AG09309 (cell line): ENCODE measurements around the gene CLEC10A.

Experiments used
- DNase-seq: peaks from one replicate; pipeline ENCODE4 v3.0.0-alpha.2; 2010; ENCODE audit warnings: low read depth
- H3K4me3 ChIP-seq: 2 replicates; pipeline ENCODE4 v1.5.1; 2011; ENCODE audit warnings: mild to moderate bottlenecking, low read depth, low read length, moderate library complexity; ENCODE audit not compliant: control insufficient read depth
- TF ChIP-seq, protein P1 (sequence below): IDR thresholded peaks from 2 replicates; pipeline ENCODE4 v1.5.1; 2011; ENCODE audit warnings: mild to moderate bottlenecking, low read depth, low read length, inconsistent platforms; ENCODE audit not compliant: insufficient read depth, control insufficient read depth; ENCODE audit errors: missing control alignments

CLEC10A gene

DNA sequence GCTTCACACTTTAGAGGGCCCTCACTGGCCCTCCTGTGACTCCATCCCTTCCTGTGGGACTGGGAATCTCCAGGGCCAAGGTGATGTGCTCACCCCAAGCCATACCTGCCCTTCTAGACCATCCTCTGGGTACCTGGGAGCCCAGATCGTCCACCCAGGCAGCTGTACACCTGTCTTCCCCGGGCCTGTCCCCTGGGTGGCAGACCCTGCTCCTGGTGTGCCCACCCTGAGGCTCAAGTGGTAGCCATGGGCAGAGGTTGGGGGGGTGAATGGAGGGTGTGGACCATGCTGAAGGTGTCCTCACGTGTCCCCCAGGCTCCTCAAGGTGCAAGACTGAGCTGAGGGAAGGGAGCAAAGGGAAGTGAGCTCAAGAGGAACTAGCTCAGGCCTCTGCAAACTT, 9.3 kb downstream of the CLEC10A start:
- no peak overlapping the region for H3K4me3 ChIP-seq
- TF ChIP-seq, protein P1, sequence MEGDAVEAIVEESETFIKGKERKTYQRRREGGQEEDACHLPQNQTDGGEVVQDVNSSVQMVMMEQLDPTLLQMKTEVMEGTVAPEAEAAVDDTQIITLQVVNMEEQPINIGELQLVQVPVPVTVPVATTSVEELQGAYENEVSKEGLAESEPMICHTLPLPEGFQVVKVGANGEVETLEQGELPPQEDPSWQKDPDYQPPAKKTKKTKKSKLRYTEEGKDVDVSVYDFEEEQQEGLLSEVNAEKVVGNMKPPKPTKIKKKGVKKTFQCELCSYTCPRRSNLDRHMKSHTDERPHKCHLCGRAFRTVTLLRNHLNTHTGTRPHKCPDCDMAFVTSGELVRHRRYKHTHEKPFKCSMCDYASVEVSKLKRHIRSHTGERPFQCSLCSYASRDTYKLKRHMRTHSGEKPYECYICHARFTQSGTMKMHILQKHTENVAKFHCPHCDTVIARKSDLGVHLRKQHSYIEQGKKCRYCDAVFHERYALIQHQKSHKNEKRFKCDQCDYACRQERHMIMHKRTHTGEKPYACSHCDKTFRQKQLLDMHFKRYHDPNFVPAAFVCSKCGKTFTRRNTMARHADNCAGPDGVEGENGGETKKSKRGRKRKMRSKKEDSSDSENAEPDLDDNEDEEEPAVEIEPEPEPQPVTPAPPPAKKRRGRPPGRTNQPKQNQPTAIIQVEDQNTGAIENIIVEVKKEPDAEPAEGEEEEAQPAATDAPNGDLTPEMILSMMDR, result no peak
- no peak for DNase-seq

DNA sequence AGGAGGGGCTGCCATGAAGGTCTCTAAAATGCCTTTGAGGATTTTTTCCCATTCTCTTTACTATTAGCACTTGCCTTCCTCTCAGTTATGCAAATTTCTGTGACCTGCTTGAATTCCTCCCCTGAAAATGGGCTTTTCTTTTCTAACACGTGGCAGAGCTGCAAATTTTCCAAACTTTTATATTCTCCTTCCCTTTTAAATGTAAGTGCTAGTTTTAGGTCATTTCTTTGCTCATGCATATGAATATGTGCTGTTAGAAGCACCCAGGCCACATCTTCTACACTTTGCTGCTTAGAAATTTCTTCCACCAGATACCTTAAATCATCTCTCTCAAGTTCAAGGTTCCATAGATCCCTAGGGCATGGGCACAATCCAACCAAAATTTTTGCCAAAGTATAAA, 11.8 kb downstream of the CLEC10A start:
- no peak for DNase-seq
- TF ChIP-seq, protein P1, result no peak
- H3K4me3 ChIP-seq, result no peak overlapping the region

DNA sequence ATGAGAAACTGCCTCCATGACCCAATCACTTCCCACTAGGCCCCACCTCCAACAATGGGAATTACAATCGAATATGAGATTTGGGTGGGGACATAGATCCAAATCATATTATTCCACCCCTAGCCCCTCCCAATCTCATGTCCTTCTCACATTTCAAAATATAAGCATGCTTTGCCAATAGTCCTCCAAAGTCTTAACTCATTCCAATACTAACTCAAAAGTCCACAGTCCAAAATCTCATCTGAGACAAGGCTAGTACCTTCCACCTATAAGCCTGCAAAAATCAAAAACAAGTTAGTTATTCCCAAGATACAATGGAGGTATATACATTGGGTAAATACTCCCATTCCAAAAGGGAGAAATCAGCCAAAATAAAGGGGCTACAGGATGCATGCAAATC, 12.9 kb downstream of the CLEC10A start:
- H3K4me3 ChIP-seq, result no peak overlapping the region
- DNase-seq, result no peak
- TF ChIP-seq, protein P1, result no peak

DNA sequence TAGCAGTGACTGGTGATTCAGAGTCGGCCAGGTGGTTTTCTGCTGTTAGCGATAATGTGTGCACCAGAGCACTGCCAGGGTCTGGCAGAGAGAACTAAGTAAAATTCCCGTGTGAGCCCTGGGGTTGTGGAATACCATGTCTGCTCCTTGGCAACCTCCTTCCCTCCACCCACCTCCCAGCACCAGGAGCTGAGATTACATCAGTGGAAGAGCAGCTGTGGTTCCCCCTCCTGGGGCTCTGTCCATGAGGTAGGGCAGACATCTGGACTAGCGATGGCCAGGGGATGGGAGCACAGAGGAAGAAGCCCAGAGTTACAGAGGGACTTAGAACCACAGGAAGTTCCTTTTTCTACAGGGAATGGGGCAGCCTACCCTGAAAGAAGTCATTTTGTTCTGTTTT, 15.8 kb downstream of the CLEC10A start:
- no peak for DNase-seq
- TF ChIP-seq, protein P1, result no peak

DNA sequence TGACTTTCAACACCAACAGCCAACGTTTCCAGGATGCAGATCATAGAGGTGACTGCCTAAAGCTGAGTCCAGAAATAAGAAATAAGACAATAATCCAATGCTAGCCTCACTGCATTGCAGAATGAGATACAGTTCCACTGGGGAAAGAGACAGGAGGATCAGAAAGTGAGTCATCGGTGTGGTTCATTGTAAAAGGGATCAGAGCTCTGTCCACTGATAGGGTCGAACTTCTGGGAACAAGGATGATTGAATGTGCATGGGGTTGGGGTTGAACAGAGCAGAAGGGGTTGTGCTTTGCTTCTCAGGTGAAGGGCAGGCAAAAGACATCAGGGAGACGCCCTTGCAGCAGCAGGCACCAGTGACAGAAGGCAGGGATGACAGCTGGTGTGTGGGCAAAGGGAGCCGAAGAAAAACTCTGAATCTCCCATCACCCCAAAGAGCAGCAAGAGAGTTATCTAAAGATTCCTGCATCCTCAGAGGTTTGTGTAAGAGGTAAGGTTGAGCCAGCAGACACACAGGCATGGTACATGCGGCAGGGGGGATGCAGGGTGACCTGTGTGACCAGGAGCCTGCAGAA, 16.4 kb downstream of the CLEC10A start:
- no peak for DNase-seq
- TF ChIP-seq, protein P1, result no peak

More for the DNA sequence above, 15.8 kb downstream of the CLEC10A start:
- H3K4me3 ChIP-seq, result no peak overlapping the region

DNA sequence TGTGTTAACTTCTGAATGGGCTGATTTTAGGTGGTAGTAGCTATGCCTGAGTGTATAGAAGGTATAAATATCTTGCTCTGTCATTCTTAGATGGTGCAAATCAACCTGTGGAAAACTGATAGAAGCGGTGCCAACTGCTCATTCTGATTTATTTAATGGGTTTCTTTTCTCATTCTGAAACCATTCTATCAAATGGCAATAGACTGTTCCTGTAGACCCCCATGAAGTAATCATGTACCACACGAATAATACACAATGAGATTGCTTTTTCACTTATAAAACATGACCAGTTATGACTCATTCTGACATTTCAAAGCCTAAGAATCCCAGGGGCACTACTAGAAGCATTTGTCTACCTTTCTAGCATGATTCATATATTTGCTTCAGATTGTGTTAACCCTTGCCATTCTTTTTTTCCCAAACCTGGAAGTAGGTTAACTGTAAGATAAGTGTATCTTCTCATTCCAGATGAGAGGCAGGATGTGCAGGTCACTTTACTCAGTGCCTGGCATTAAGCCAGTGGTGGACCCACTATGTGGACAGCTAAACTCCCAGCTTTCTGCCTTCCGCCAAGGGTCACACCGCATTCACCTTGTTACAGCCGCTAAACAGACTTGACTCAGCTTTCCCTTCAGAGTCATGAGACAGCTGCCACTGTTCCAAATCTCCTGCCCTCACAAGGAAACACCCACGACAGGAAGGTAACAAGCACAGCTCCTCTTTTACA, 19.7 kb downstream of the CLEC10A start:
- DNase-seq, result no peak
- no peak overlapping the region for H3K4me3 ChIP-seq
- TF ChIP-seq, protein P1, result no peak

More for the DNA sequence above, 16.4 kb downstream of the CLEC10A start:
- H3K4me3 ChIP-seq, result no peak overlapping the region
